Cortex of kidney (tissue), 1 donor: Measurements from ENCODE around the gene FRMPD2.
"Not testable (repeated sequence)": the region's sequence is repeated elsewhere in the genome, so short reads cannot be mapped to it uniquely, and the experiment has no call there.

Experiments
- DNase-seq: peaks from one replicate; lab custom pipeline; 2025; lab: John Stamatoyannopoulos, UW

FRMPD2 gene

GRCh38 chr10:48251152-48251524 is 23.4 kb downstream of the FRMPD2 start:
- no peak for DNase-seq

- DNase-seq = no peak
Observed at GRCh38 chr10:48249763-48250351, 24.6 kb downstream of the FRMPD2 start.

GRCh38 chr10:48249004-48249762 is 25.3 kb downstream of the FRMPD2 start:
- DNase-seq = no peak

- no peak for DNase-seq
Observed at GRCh38 chr10:48248462-48248861, 26.0 kb downstream of the FRMPD2 start.

- DNase-seq = no peak
Observed at GRCh38 chr10:48247680-48248079, 26.8 kb downstream of the FRMPD2 start.

GRCh38 chr10:48246501-48246900 is 28.0 kb downstream of the FRMPD2 start:
- no peak for DNase-seq

GRCh38 chr10:48245977-48246376 is 28.5 kb downstream of the FRMPD2 start:
- DNase-seq = no peak

- not testable (repeated sequence) for DNase-seq
Observed at GRCh38 chr10:48243921-48244320, 30.6 kb downstream of the FRMPD2 start.

GRCh38 chr10:48243487-48243886 is 31.0 kb downstream of the FRMPD2 start:
- no peak for DNase-seq

GRCh38 chr10:48242171-48242904 is 32.2 kb downstream of the FRMPD2 start:
- DNase-seq = no peak

- no peak for DNase-seq
Observed at GRCh38 chr10:48241332-48241731, 33.2 kb downstream of the FRMPD2 start.

- DNase-seq = no peak
Observed at GRCh38 chr10:48240196-48240595, 34.3 kb downstream of the FRMPD2 start.

- DNase-seq = no peak
Observed at GRCh38 chr10:48239618-48240017, 34.9 kb downstream of the FRMPD2 start.

- DNase-seq = no peak
Observed at GRCh38 chr10:48238826-48239520, 35.5 kb downstream of the FRMPD2 start.

GRCh38 chr10:48237259-48238250 is 36.9 kb downstream of the FRMPD2 start:
- no peak for DNase-seq

GRCh38 chr10:48236199-48236621 is 38.3 kb downstream of the FRMPD2 start:
- no peak for DNase-seq

GRCh38 chr10:48235501-48235900 is 39.0 kb downstream of the FRMPD2 start:
- no peak for DNase-seq

GRCh38 chr10:48234787-48235186 is 39.7 kb downstream of the FRMPD2 start:
- DNase-seq = no peak

GRCh38 chr10:48234295-48234694 is 40.2 kb downstream of the FRMPD2 start:
- DNase-seq = no peak

- no peak for DNase-seq
Observed at GRCh38 chr10:48233559-48234005, 40.9 kb downstream of the FRMPD2 start.
